Measurements from ENCODE around the gene LSMEM2. TPM values are rescaled to one million over a fixed set of nuclear protein-coding genes. Genes with fewer than 3 reads are reported as not detected.
A peak's percentile ranks its signal among the peaks of the same experiment; 100 is the strongest.
"Not testable (repeated sequence)": the region's sequence is repeated elsewhere in the genome, so short reads cannot be mapped to it uniquely, and the experiment has no call there.

The LSMEM2 gene
- total RNA-seq, 1 donor from 2014 or later, result not detected

DNA sequence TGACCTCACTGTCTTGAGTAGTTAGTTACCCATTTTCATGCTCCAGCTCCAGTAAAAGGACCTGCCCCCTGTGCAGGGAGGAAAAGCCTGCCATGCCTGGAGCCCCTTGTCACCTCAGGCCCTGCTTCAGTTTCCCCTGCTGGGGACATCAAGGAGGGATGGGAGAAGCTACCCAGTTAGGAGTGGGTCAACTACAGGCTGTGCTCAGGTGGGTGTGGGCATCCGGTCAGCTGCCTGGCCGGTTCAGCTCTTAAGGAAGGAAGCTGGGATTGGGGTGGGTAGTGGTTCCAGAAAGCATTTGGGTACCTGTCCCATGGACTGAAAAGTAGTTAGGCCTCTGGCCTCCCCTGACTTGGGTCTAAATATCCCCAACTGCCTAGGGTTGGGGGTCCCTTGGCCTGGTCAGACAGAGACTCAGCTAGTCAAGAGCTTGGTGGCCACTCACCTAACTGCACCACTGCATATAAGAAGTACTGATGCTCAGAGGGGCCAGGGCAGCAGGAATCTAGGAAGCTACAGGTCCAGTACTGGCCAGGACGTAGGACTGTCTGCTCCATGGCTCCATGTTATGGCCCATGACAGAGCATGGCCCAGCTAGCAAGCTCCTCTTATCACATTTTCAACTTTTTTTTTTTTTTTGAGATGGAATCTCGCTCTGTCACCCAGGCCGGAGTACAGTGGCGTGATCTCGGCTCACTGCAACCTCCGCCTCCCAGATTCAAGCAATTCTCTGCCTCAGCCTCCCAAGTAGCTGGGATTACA lies 549 bp downstream of the LSMEM2 start:
- intact Hi-C loops (cut with micrococcal nuclease), result no loop called here
- Mint-ChIP-seq H3K9me3 (no peaks in the 10 kb centered on the region), H3K36me3 (ENCODE audit: low read depth) (no peaks in the 10 kb centered on the region), H3K27ac (no peak overlapping the region), H3K4me3 (no peak overlapping the region), H3K27me3 (ENCODE audit: insufficient read depth) (peaks cover 31% of the 10 kb centered on the region), H3K4me1 (ENCODE audit: low read depth) (peaks cover 11% of the 10 kb centered on the region)
- DNase-seq (ENCODE audit: low spot score), result no peak

DNA sequence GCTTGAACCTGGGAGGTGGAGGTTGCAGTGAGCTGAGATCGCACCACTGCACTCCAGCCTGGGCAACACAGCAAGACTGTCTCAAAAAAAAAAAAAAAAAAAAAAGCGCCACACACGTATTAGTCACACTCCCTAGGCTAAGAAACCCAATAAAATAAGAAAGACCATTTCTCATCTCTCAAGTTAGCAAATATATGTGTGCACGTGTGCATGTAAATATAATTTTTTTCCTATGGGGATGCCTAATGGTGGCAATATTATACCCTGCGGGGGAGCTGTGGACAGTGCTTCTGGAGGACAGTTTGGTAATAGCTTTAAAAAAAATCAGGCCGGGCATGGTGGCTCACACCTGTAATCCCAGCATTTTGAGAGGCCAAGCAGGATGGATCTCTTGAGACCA lies 5.2 kb downstream of the LSMEM2 start:
- H3K36me3 Mint-ChIP-seq (ENCODE audit: low read depth); H3K9me3 Mint-ChIP-seq; intact Hi-C loops (cut with micrococcal nuclease); H3K27me3 Mint-ChIP-seq (ENCODE audit: insufficient read depth); H3K4me1 Mint-ChIP-seq (ENCODE audit: low read depth); DNase-seq (ENCODE audit: low spot score); H3K27ac Mint-ChIP-seq; H3K4me3 Mint-ChIP-seq: not testable (repeated sequence)

DNA sequence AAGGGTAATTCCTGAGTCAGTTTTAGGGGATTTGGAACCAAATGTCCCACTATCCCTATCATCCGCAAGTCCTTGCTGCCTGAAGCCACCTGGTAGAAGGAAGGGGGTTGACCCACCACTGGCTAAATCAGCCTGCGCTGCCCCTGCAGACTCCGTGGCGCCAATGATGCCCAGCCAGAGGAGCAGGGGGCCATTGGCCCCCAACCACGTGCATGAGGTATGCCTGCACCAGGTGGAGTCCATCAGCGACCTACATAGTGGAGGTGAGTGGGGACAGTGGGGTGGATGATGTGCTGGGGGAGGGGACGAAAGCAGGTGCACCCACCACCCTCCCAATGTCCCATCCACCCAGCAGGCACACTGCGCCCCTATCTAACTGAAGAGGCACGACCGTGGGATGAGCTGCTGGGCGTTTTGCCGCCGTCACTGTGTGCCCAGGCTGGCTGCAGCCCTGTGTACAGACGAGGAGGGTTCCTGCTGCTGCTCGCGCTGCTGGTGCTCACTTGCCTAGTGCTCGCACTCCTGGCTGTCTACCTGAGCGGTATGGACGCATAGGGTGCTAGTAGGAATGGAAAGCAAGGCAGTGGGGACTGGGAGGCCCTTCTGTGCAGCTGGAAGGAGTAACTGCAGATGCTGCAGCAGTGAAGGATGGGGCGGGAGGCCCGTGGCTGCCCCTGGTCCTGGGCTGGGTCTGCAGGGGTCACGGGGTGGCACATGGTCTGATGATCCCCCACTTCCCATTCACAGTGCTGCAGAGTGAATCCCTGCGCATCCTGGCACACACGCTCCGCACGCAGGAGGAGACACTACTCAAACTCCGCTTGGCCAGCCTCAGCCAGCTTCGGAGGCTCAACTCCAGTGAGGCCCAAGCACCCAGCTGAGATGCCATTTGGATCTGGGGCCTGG lies 7.7 kb downstream of the LSMEM2 start:
- no peak for DNase-seq (ENCODE audit: low spot score)
- no peak overlapping the region for H3K4me3 Mint-ChIP-seq
- intact Hi-C loops (cut with micrococcal nuclease), result no loop called here
- H3K27me3 Mint-ChIP-seq (ENCODE audit: insufficient read depth), result no peaks in the 10 kb centered on the region
- peaks cover 15% of the 10 kb centered on the region for H3K36me3 Mint-ChIP-seq (ENCODE audit: low read depth)
- H3K4me1 Mint-ChIP-seq (ENCODE audit: low read depth), result peaks cover 6% of the 10 kb centered on the region
- H3K27ac Mint-ChIP-seq, result no peak overlapping the region
- no peaks in the 10 kb centered on the region for H3K9me3 Mint-ChIP-seq

DNA sequence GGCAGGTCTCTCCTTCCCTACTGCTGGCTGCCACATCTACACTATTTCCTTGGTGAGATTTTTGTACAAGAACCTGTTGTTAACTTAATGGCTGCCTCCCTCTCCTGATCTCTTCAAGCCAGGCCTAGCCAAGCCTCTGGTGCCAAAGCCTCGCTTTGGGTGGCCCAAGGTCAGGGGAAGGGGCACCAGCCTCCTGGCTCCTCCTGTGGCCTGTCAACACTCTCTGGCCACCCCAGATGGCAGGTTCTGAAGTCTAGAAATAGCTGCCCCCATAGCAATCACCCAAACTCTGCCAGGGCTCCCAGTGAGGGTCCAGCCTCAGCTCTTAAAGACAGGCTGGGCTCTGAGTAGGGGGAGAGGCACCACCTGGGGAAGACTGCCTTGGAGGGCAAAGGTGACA lies 8.4 kb downstream of the LSMEM2 start:
- intact Hi-C loops (cut with micrococcal nuclease), result no loop called here
- H3K36me3 Mint-ChIP-seq (ENCODE audit: low read depth), result peaks cover 15% of the 10 kb centered on the region
- DNase-seq (ENCODE audit: low spot score), result no peak
- H3K9me3 Mint-ChIP-seq, result no peaks in the 10 kb centered on the region
- H3K27me3 Mint-ChIP-seq (ENCODE audit: insufficient read depth), result no peaks in the 10 kb centered on the region
- no peak overlapping the region for H3K4me3 Mint-ChIP-seq
- no peak overlapping the region for H3K27ac Mint-ChIP-seq
- H3K4me1 Mint-ChIP-seq (ENCODE audit: low read depth), result peaks cover 6% of the 10 kb centered on the region

DNA sequence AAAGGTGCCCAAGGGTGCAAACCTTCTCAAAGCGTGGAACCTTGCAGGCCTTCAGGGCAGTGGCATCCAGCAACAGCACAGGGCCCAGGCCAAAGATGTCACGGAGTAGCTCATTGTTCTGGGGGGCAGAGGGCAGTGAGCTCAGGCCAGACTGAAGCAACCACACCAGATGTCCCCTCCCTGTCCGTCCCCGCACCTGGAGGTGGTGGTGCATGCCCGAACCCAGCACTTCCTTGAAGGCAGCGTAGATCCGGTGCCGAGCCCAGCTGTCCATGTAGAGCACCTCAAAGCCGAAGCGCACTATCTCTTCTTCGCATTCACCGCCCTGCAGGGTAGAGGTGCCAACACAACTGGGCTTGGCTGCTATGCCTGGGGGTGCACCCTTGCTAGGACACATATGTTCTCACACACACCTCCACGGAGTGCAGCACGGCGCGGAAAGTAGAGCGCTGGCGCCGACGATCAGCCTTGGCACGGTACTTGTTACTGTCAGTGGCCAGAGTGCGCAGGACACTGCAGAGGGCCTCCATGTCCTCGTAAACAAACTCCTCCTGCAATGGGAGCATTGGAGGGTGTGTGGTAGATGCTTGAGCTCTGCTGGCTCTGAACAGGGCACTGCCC lies 9.6 kb downstream of the LSMEM2 start:
- Mint-ChIP-seq H3K27me3 (ENCODE audit: insufficient read depth) (no peaks in the 10 kb centered on the region), H3K4me1 (ENCODE audit: low read depth) (peaks cover 14% of the 10 kb centered on the region), H3K27ac (no peak overlapping the region), H3K9me3 (no peaks in the 10 kb centered on the region), H3K36me3 (ENCODE audit: low read depth) (peaks cover 15% of the 10 kb centered on the region), H3K4me3 (no peak overlapping the region)
- intact Hi-C loops (cut with micrococcal nuclease), result no loop called here
- no peak for DNase-seq (ENCODE audit: low spot score)

DNA sequence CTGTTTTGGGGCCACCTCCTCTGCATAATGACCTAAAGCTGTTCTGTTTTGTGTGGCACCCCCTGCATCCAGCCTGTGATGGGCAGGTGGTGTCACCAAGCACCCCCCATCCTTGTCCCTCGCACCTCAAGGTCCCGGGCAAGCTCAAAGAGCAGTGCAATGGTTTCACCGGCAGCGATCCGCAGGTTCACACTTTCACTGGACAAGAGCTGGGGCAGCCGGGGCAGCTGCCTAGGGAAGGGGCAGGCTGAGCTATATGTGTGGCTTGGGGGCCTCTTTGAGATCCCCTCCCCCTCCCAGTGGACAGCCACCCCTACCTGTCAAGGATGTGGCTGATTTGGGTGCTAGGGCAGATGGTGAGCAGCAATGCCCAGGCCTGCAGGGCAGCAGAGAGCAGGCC lies 10.2 kb downstream of the LSMEM2 start:
- H3K27me3 Mint-ChIP-seq (ENCODE audit: insufficient read depth), result no peaks in the 10 kb centered on the region
- no peak overlapping the region for H3K27ac Mint-ChIP-seq
- H3K4me1 Mint-ChIP-seq (ENCODE audit: low read depth), result peaks cover 14% of the 10 kb centered on the region
- H3K4me3 Mint-ChIP-seq, result peak overlapping the region; percentile 63
- peaks cover 15% of the 10 kb centered on the region for H3K36me3 Mint-ChIP-seq (ENCODE audit: low read depth)
- no peak for DNase-seq (ENCODE audit: low spot score)
- intact Hi-C loops (cut with micrococcal nuclease), result no loop called here
- no peaks in the 10 kb centered on the region for H3K9me3 Mint-ChIP-seq

DNA sequence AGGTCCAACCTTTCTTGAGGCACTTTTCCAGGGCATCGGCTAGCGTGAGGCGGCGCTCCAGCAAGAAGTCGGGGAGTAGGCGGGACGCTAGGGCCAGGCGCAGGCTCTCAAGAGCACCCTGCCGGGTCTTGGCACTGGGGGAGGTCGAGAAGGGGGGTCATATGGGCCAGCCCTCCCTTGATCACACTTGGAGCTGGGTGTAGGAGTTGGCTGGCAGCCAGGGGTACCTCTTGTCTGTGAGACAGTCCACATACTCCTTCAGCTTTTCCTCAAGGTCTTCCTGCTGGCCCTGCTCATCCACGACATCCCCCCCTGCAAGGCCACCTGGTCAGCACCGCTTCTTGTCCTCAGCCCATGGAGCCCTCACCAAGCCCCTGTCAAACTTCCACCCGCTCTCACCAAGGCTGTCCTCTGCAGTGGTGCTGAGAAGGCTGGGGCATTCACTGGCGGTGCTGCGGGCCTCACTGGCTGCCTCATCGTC lies 11.3 kb downstream of the LSMEM2 start:
- peak overlapping the region; percentile 63 for H3K4me3 Mint-ChIP-seq
- H3K27ac Mint-ChIP-seq, result no peak overlapping the region
- intact Hi-C loops (cut with micrococcal nuclease), result no loop called here
- H3K4me1 Mint-ChIP-seq (ENCODE audit: low read depth), result peaks cover 14% of the 10 kb centered on the region
- no peak for DNase-seq (ENCODE audit: low spot score)
- no peaks in the 10 kb centered on the region for H3K27me3 Mint-ChIP-seq (ENCODE audit: insufficient read depth)
- H3K36me3 Mint-ChIP-seq (ENCODE audit: low read depth), result peaks cover 15% of the 10 kb centered on the region
- H3K9me3 Mint-ChIP-seq, result no peaks in the 10 kb centered on the region

DNA sequence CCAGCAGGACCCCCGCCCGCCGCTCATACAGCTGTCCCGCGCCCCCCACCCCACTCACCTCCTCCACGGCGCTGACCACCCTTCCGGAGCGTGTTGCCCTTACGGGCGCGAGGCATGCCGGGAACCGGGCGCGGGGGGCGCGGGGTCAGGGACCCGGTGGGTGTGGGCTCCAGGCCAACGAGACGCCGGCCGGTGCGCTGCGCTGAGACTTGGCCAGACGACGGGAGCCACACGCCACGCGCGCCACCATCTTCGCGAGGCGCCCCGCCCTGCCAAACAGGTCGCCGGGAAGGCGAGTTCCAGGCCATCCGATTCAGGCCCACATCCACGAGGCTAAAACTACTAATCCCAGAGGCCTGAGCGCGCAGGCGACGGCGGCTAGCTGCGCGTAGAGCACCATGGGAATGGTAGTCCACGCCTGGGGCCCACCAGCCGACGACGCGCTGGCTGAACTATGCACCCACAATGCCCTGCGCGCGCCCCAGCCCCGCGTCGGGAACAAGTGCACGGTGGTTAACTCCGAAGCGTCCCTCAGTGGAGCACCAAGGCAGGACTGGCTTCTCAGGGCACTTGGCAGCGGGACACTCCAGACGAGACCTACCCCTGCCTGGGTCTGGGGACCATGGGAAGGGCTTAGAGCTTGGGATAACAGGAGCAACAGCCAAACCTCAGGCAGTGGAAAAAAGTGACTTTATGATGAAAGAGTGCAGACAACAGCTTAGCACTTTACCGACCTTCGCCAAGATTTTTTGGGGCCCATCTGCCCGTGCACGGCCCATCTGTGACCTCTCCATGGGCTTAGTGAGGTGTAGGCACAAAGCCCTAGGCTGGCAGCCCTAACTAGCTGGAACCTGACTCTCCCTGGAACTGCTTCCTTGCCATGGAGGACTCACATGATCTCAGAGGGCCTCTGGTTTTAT lies 13.5 kb downstream of the LSMEM2 start, which contains the start of gene IFRD2:
IFRD2 (minus strand) TSS at position 271 of the 920 bp plus-strand sequence; CDS start at position 116, 155 bp downstream.
- Mint-ChIP-seq H3K4me3 (peak within 1 kb of the TSS; percentile 96), H3K9me3 (no peaks in the 10 kb centered on the region), H3K4me1 (ENCODE audit: low read depth) (peaks cover 14% of the 10 kb centered on the region), H3K36me3 (ENCODE audit: low read depth) (peaks cover 14% of the 10 kb centered on the region), H3K27me3 (ENCODE audit: insufficient read depth) (no peaks in the 10 kb centered on the region), H3K27ac (peak within 1 kb of the TSS; percentile 83)
- DNase-seq (ENCODE audit: low spot score), result peak; percentile 95
- intact Hi-C loops (cut with micrococcal nuclease), result loop anchor here (1.0 to 2.0 kb wide), 11 partner anchors 29 to 822 kb away; partner anchors contain the start of genes DAG1, HEMK1, MON1A and TMEM115

DNA sequence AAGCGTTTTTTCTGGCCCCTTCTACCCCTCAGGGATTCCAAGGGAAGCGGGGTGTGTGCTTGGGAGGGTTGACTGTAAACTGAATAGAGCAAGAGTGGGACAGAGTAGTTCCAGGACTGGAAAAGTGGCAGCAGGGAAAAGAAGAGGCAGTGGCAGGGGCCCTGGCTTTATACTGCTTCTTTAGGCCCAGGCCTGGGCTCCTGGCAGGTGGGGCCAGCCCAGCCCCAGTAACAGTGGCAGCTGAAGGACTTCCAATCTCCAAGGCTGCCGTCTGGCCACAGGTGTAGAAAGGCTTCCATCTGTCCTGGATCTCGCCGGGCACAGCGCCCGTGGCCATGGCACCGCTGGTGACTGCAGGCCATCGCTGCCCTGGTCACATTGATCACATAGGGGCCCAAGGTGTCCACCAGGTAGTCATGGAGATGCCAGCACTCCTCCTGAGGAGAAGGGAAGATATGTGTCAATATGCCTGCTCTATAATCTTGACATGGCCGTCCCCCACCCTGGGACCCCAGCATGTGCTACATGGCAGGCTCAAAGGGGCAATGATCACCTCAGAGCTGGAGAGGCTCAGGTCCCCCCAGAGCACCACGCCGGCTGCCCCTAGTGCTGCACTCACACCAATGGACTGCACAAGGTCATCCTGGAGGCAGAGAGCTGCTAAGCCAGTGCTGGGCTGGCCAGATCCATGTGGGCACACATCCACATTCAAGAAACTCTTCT lies 14.4 kb downstream of the LSMEM2 start:
- H3K27me3 Mint-ChIP-seq (ENCODE audit: insufficient read depth), result no peaks in the 10 kb centered on the region
- H3K4me3 Mint-ChIP-seq, result peak overlapping the region; percentile 96
- intact Hi-C loops (cut with micrococcal nuclease), result loop anchor here (2.0 kb wide), 2 partner anchors 32 to 822 kb away; partner anchors contain the start of gene DAG1
- H3K36me3 Mint-ChIP-seq (ENCODE audit: low read depth), result peaks cover 13% of the 10 kb centered on the region
- H3K4me1 Mint-ChIP-seq (ENCODE audit: low read depth), result peaks cover 18% of the 10 kb centered on the region
- no peaks in the 10 kb centered on the region for H3K9me3 Mint-ChIP-seq
- peak overlapping the region; percentile 83 for H3K27ac Mint-ChIP-seq
- no peak for DNase-seq (ENCODE audit: low spot score)

DNA sequence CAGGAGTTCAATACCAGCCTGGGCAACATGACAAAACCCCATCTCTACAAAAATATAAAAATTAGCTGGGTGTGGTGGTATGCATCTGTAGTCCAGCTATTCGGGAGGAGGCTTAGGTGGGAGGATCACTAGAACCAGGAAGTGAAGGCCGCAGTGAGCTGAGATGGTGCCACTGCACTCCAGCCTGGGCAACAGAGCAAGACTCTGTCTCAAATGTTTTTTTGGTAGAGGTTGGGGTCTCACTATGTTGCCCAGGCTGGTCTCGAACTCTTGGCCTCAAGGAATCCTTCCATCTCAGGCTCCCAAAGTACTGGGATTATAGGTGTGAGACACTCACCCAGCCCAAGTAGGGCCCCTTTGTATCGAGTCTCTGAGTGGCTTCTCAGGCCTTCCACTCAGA lies 15.2 kb downstream of the LSMEM2 start:
- Mint-ChIP-seq H3K9me3 (no peaks in the 10 kb centered on the region), H3K36me3 (ENCODE audit: low read depth) (peaks cover 8% of the 10 kb centered on the region), H3K27ac (no peak overlapping the region), H3K27me3 (ENCODE audit: insufficient read depth) (no peaks in the 10 kb centered on the region), H3K4me3 (no peak overlapping the region), H3K4me1 (ENCODE audit: low read depth) (peaks cover 19% of the 10 kb centered on the region)
- intact Hi-C loops (cut with micrococcal nuclease), result no loop called here
- no peak for DNase-seq (ENCODE audit: low spot score)

DNA sequence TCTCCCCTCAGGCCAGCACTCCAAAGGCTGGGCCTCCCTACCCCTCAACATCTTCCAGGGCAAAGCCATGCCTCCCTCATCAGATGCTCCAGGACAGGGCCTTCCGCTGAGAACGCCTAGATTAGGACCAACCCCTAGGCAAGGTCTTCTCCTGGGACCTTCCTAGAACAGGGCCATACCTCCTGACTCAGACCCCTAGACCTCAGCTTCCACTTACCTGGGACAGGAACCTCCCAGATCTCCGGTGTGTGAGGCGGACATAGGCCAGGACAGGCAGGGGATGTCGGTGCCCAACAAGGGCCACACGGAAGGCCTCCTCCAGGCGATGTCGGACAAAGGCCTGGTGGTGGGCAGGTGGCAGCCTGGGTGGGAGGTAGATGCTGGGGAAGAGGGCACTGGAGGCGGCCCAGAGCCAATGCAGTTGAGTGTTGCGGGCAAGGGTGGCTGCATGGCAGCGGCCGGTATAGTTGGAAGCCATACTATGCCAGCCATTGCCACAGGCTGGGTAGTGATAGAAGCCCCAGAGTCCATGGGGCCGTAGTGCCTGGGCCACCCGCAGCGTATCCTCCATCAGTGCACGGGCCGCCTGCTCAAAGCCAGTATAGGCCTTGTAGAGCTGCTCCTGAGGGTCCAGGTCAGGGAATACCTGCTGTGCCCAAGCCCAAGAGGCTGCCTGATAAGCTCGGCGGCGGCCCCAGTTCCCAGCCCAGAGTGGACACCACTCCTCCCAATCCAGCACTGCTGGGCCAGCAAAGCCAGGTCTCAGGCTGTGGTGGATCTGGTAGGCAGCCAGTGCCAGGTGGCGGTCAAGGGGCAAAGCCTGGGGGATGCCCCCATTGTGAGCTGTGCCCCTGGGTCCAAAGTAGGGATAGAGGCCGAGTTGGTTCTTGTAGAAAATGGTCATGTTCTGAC lies 15.9 kb downstream of the LSMEM2 start:
- Mint-ChIP-seq H3K4me1 (ENCODE audit: low read depth) (peaks cover 20% of the 10 kb centered on the region), H3K27me3 (ENCODE audit: insufficient read depth) (no peaks in the 10 kb centered on the region), H3K9me3 (no peaks in the 10 kb centered on the region), H3K4me3 (no peak overlapping the region), H3K36me3 (ENCODE audit: low read depth) (peaks cover 8% of the 10 kb centered on the region), H3K27ac (no peak overlapping the region)
- DNase-seq (ENCODE audit: low spot score), result no peak
- intact Hi-C loops (cut with micrococcal nuclease), result loop anchor here (5.0 kb wide), 1 partner anchor 622 kb away; the partner anchor contains the start of gene APEH

Measured in activated T-helper 1 cell treated with anti-CD3 and anti-CD28 coated beads, Interleukin-12 subunit alpha, Interleukin-12 subunit beta, Interleukin-2, Interleukin-4 antibody, amounts not matched to agents 30 ng/mL and 10 ng/mL and 1 ng/mL, durations not matched to agents 14 hours and 24 hours and 36 hours (primary cell).